ENCODE data around the gene SHISA4. TPM values are rescaled to one million over a fixed set of nuclear protein-coding genes. Genes with fewer than 3 reads are reported as not detected.
"Not testable (repeated sequence)": the region's sequence is repeated elsewhere in the genome, so short reads cannot be mapped to it uniquely, and the experiment has no call there.

The SHISA4 gene
- total and polyA plus RNA-seq, 4 experiments from 2014 or later = 0.58 to 0.94 (median 0.59) TPM; not detected in 1

GRCh38 chr1:201898992-201899391 lies 10.3 kb downstream of the SHISA4 start:
- Histone ChIP-seq H3K4me1 (ENCODE audit: insufficient read depth, low read length) (peaks cover 7% of the 10 kb centered on the region), H3K36me3 (ENCODE audit: insufficient read depth, low read length) (no peaks in the 10 kb centered on the region), H3K9me3 (ENCODE audit: control insufficient read depth in 1 of 2, low read length in 2 of 2) (no peaks in the 10 kb centered on the region), H3K27ac (ENCODE audit: low read depth, low read length) (no peak overlapping the region), H3K27me3 (ENCODE audit: insufficient read depth, low read length) (no peaks in the 10 kb centered on the region), H3K4me3 (ENCODE audit: low read length in 2 of 2) (no peak overlapping the region)
- H3K27me3 Mint-ChIP-seq = peaks cover 1 to 10% of the 10 kb centered on the region in 2 donors
- no peak overlapping the region for H3K4me3 Mint-ChIP-seq
- no peaks in the 10 kb centered on the region for H3K9me3 Mint-ChIP-seq
- ChIA-PET POLR2A (ENCODE audit: partially characterized antibody) (no interaction called here), CTCF (ENCODE audit: partially characterized antibody) (interaction anchor here (0.7 to 5.2 kb wide), 2 partner anchors 17 to 73 kb away, joined by 3 to 91 read pairs; no protein-coding TSS in a partner anchor)
- peaks cover 5 to 7% (median 6%) of the 10 kb centered on the region in 4 donors for H3K4me1 Mint-ChIP-seq
- H3K36me3 Mint-ChIP-seq = no peaks in the 10 kb centered on the region
- no peak overlapping the region for H3K27ac Mint-ChIP-seq
- no peak for DNase-seq
- intact Hi-C loops (cut with micrococcal nuclease) = no loop called here

GRCh38 chr1:201899683-201900429 lies 11.2 kb downstream of the SHISA4 start:
- no peaks in the 10 kb centered on the region for H3K27me3 ChIP-seq (ENCODE audit: insufficient read depth, low read length)
- no peaks in the 10 kb centered on the region for H3K36me3 ChIP-seq (ENCODE audit: insufficient read depth, low read length)
- H3K9me3 Mint-ChIP-seq = no peaks in the 10 kb centered on the region
- no peak for DNase-seq
- H3K27ac Mint-ChIP-seq = peak overlapping the region in 2 of 7 donors; percentile 4 to 42
- no peak overlapping the region for H3K4me3 Mint-ChIP-seq
- H3K4me1 Mint-ChIP-seq = peaks cover 5 to 7% (median 6%) of the 10 kb centered on the region in 4 donors
- H3K4me1 ChIP-seq (ENCODE audit: insufficient read depth, low read length) = peaks cover 7% of the 10 kb centered on the region
- intact Hi-C loops (cut with micrococcal nuclease) = no loop called here
- H3K27me3 Mint-ChIP-seq = peaks cover 0 to 2% of the 10 kb centered on the region in 2 donors
- H3K36me3 Mint-ChIP-seq = no peaks in the 10 kb centered on the region
- H3K9me3 ChIP-seq (ENCODE audit: control insufficient read depth in 1 of 2, low read length in 2 of 2) = no peaks in the 10 kb centered on the region
- H3K27ac ChIP-seq (ENCODE audit: low read depth, low read length) = no peak overlapping the region
- POLR2A ChIA-PET (ENCODE audit: partially characterized antibody) = no interaction called here
- no peak overlapping the region for H3K4me3 ChIP-seq (ENCODE audit: low read length in 2 of 2)
- CTCF ChIA-PET (ENCODE audit: partially characterized antibody) = interaction anchor here (0.7 to 5.2 kb wide), 2 partner anchors 18 to 72 kb away, joined by 3 to 91 read pairs; no protein-coding TSS in a partner anchor

DNA sequence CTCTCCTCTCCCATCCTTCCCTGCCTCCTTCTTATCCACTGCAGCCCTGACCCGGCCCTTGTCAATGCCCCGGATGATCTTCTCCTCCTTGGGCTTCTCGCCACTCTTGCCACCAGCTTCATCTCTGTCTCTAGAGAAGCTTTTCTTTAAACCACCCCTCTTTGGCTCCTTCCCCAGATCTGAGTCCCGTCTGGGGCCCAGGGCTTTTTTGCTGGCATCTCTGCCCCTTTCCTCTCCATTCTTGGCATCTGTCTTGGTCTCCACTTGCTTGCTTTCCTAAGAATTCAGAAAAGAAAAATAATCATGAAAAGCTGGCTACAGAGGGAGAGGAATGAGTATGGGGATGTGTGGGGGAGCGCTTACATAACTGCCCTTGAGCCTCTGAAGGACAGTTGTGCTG lies 11.8 kb downstream of the SHISA4 start:
- intact Hi-C loops (cut with micrococcal nuclease) = no loop called here

GRCh38 chr1:201901036-201901435 lies 12.3 kb downstream of the SHISA4 start:
- H3K4me3 Mint-ChIP-seq; H3K9me3 Mint-ChIP-seq; H3K36me3 Mint-ChIP-seq; H3K9me3 ChIP-seq (ENCODE audit: control insufficient read depth in 1 of 2, low read length in 2 of 2); H3K27ac ChIP-seq (ENCODE audit: low read depth, low read length); POLR2A ChIA-PET (ENCODE audit: partially characterized antibody); H3K4me1 ChIP-seq (ENCODE audit: insufficient read depth, low read length); H3K36me3 ChIP-seq (ENCODE audit: insufficient read depth, low read length); H3K4me1 Mint-ChIP-seq; H3K27ac Mint-ChIP-seq; DNase-seq; H3K4me3 ChIP-seq (ENCODE audit: low read length in 2 of 2); intact Hi-C loops (cut with micrococcal nuclease); H3K27me3 Mint-ChIP-seq; H3K27me3 ChIP-seq (ENCODE audit: insufficient read depth, low read length): not testable (repeated sequence)
- CTCF ChIA-PET (ENCODE audit: partially characterized antibody) = interaction anchor here (1.8 kb wide), 1 partner anchor 9 kb away, joined by 4 read pairs; no protein-coding TSS in a partner anchor

More for the DNA sequence above, 11.8 kb downstream of the SHISA4 start:
- Histone ChIP-seq H3K27me3 (ENCODE audit: insufficient read depth, low read length) (no peaks in the 10 kb centered on the region), H3K27ac (ENCODE audit: low read depth, low read length) (no peak overlapping the region), H3K4me3 (ENCODE audit: low read length in 2 of 2) (no peak overlapping the region), H3K36me3 (ENCODE audit: insufficient read depth, low read length) (no peaks in the 10 kb centered on the region), H3K4me1 (ENCODE audit: insufficient read depth, low read length) (peaks cover 7% of the 10 kb centered on the region), H3K9me3 (ENCODE audit: control insufficient read depth in 1 of 2, low read length in 2 of 2) (no peaks in the 10 kb centered on the region)
- ChIA-PET CTCF (ENCODE audit: partially characterized antibody) (no interaction called here), POLR2A (ENCODE audit: partially characterized antibody) (no interaction called here)
- Mint-ChIP-seq H3K27ac (no peak overlapping the region), H3K27me3 (peaks cover 0 to 2% of the 10 kb centered on the region in 2 donors), H3K4me1 (peaks cover 5 to 7% (median 6%) of the 10 kb centered on the region in 4 donors), H3K4me3 (no peak overlapping the region), H3K9me3 (no peaks in the 10 kb centered on the region), H3K36me3 (no peaks in the 10 kb centered on the region)
- DNase-seq = no peak

GRCh38 chr1:201902198-201902597 lies 13.5 kb downstream of the SHISA4 start:
- Histone ChIP-seq H3K4me3 (ENCODE audit: low read length in 2 of 2) (no peak overlapping the region), H3K4me1 (ENCODE audit: insufficient read depth, low read length) (no peaks in the 10 kb centered on the region), H3K36me3 (ENCODE audit: insufficient read depth, low read length) (no peaks in the 10 kb centered on the region), H3K27me3 (ENCODE audit: insufficient read depth, low read length) (no peaks in the 10 kb centered on the region), H3K27ac (ENCODE audit: low read depth, low read length) (no peak overlapping the region), H3K9me3 (ENCODE audit: control insufficient read depth in 1 of 2, low read length in 2 of 2) (no peaks in the 10 kb centered on the region)
- Mint-ChIP-seq H3K27ac (no peak overlapping the region), H3K9me3 (no peaks in the 10 kb centered on the region), H3K4me3 (no peak overlapping the region), H3K27me3 (no peaks in the 10 kb centered on the region), H3K36me3 (no peaks in the 10 kb centered on the region), H3K4me1 (no peaks in the 10 kb centered on the region)
- CTCF ChIA-PET (ENCODE audit: partially characterized antibody) = interaction anchor here (1.0 to 1.8 kb wide), 2 partner anchors 10 to 71 kb away, joined by 3 to 4 read pairs; no protein-coding TSS in a partner anchor
- intact Hi-C loops (cut with micrococcal nuclease) = no loop called here
- DNase-seq = no peak
- POLR2A ChIA-PET (ENCODE audit: partially characterized antibody) = no interaction called here

DNA sequence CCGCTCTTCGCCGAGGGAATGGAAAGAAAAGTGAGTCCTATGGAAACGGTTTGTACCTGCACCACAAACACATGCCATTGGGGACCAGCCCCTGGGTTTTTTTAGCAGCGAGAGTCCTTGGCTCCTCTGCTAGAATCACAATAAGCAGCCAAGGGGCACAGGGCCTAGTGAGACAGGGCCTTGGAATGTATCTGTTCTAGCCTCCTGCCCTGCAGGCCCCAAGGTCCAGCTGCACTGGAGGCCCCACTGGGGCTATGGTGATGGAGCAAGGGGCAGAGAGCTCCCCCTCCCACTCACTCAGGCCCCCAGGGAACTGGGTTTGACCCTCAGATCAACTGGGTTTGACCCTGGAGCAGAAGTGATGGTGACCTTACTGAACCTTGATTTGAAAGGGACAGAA lies 14.4 kb downstream of the SHISA4 start:
- Mint-ChIP-seq H3K9me3 (no peaks in the 10 kb centered on the region), H3K27me3 (no peaks in the 10 kb centered on the region), H3K4me1 (no peaks in the 10 kb centered on the region), H3K27ac (no peak overlapping the region), H3K36me3 (no peaks in the 10 kb centered on the region), H3K4me3 (no peak overlapping the region)
- no peaks in the 10 kb centered on the region for H3K36me3 ChIP-seq (ENCODE audit: insufficient read depth, low read length)
- H3K4me1 ChIP-seq (ENCODE audit: insufficient read depth, low read length) = no peaks in the 10 kb centered on the region
- no peak overlapping the region for H3K27ac ChIP-seq (ENCODE audit: low read depth, low read length)
- DNase-seq = no peak
- H3K27me3 ChIP-seq (ENCODE audit: insufficient read depth, low read length) = no peaks in the 10 kb centered on the region
- ChIA-PET POLR2A (ENCODE audit: partially characterized antibody) (no interaction called here), CTCF (ENCODE audit: partially characterized antibody) (interaction anchor here (2.4 kb wide), 1 partner anchor 8 kb away, joined by 11 read pairs; no protein-coding TSS in a partner anchor)
- intact Hi-C loops (cut with micrococcal nuclease) = no loop called here
- no peak overlapping the region for H3K4me3 ChIP-seq (ENCODE audit: low read length in 2 of 2)
- no peaks in the 10 kb centered on the region for H3K9me3 ChIP-seq (ENCODE audit: control insufficient read depth in 1 of 2, low read length in 2 of 2)

DNA sequence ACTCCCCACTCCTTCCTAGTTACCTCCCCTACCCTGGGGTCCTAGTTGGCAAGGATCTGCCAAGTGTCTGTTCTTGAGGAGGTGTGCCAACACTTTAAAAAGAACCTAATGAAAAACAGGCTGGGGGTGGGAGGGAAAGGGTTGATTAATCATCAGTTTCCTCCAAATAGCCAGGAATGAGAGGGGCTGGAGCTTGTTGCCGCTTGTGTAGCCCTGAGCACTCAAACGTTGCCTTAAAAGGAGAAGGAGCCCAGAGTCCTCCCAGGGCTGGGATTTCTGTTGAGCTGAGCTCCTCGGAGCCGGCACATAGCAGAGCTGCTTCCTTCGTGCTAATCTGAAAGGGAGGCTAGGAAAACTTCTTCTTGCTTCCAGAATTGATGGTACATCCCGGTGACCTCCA lies 15.9 kb downstream of the SHISA4 start:
- Mint-ChIP-seq H3K4me3 (no peak overlapping the region), H3K9me3 (no peaks in the 10 kb centered on the region), H3K4me1 (no peaks in the 10 kb centered on the region), H3K27me3 (no peaks in the 10 kb centered on the region), H3K27ac (no peak overlapping the region), H3K36me3 (no peaks in the 10 kb centered on the region)
- H3K36me3 ChIP-seq (ENCODE audit: insufficient read depth, low read length) = no peaks in the 10 kb centered on the region
- ChIA-PET POLR2A (ENCODE audit: partially characterized antibody) (no interaction called here), CTCF (ENCODE audit: partially characterized antibody) (interaction anchor here (1.2 to 2.4 kb wide), 2 partner anchors 9 to 69 kb away, joined by 4 to 11 read pairs; no protein-coding TSS in a partner anchor)
- no peaks in the 10 kb centered on the region for H3K27me3 ChIP-seq (ENCODE audit: insufficient read depth, low read length)
- H3K4me1 ChIP-seq (ENCODE audit: insufficient read depth, low read length) = no peaks in the 10 kb centered on the region
- DNase-seq = no peak
- no peaks in the 10 kb centered on the region for H3K9me3 ChIP-seq (ENCODE audit: control insufficient read depth in 1 of 2, low read length in 2 of 2)
- no peak overlapping the region for H3K27ac ChIP-seq (ENCODE audit: low read depth, low read length)
- no peak overlapping the region for H3K4me3 ChIP-seq (ENCODE audit: low read length in 2 of 2)
- intact Hi-C loops (cut with micrococcal nuclease) = no loop called here

Data from CD4-positive, alpha-beta memory T cell (primary cell).